Keratinocyte (primary cell): ENCODE data around the gene PDK4. TPM values are rescaled to one million over a fixed set of nuclear protein-coding genes. Genes with fewer than 3 reads are reported as not detected.

Experiments used
- DNase-seq: peaks from one replicate; pipeline ENCODE4 v3.0.0-alpha.2; 2011; ENCODE audit warnings: low read depth, missing footprints, low spot score
- FAIRE-seq: peaks from 2 replicates; lab custom pipeline; 2011; peaks lifted over from hg19 to GRCh38; lab: Jason Lieb, UNC
- H2AFZ ChIP-seq: 2 replicates; pipeline ENCODE4 v1.6.0; 2012; ENCODE audit warnings: low read length, control low read depth, inconsistent platforms; ENCODE audit not compliant: control insufficient read depth
- H3K27ac ChIP-seq: 2 replicates; pipeline ENCODE4 v1.5.1; 2011; ENCODE audit warnings: low read length; ENCODE audit not compliant: control insufficient read depth, insufficient read depth
- H3K27me3 ChIP-seq: 3 replicates; pipeline ENCODE4 v1.6.0; 2011; ENCODE audit warnings: low read length; ENCODE audit not compliant: control insufficient read depth, insufficient read depth; ENCODE audit errors: extremely low read depth
- H3K36me3 ChIP-seq, 2 experiments: 2 replicates in 1 of 2; 3 replicates in 1 of 2; pipeline ENCODE4 v1.5.1; 2011; ENCODE audit warnings: low read length in 2 of 2, mild to moderate bottlenecking in 1 of 2; ENCODE audit not compliant: control insufficient read depth in 2 of 2, insufficient read depth in 2 of 2; ENCODE audit errors: extremely low read depth in 1 of 2
- H3K4me1 ChIP-seq: 3 replicates; pipeline ENCODE4 v1.5.1; 2011; ENCODE audit warnings: low read length; ENCODE audit not compliant: control insufficient read depth, insufficient read depth; ENCODE audit errors: extremely low read depth
- H3K4me2 ChIP-seq: 3 replicates; pipeline ENCODE4 v1.6.0; 2011; ENCODE audit warnings: low read depth, low read length; ENCODE audit not compliant: control insufficient read depth, insufficient read depth; ENCODE audit errors: extremely low read depth
- H3K4me3 ChIP-seq, 3 experiments: fragments of 200-600 bp in 1 of 3; sonication (generic) in 1 of 3; 2 replicates in 2 of 3; 3 replicates in 1 of 3; pipeline ENCODE4 v1.5.1; 2011 to 2016; ENCODE audit warnings: low read length in 3 of 3, mild to moderate bottlenecking in 3 of 3, control low read depth in 2 of 3, inconsistent platforms in 1 of 3, low read depth in 1 of 3, mixed read lengths in 1 of 3, mixed run types in 1 of 3, moderate library complexity in 1 of 3; ENCODE audit not compliant: control insufficient read depth in 2 of 3, insufficient read depth in 2 of 3; ENCODE audit errors: extremely low read depth in 1 of 3
- H3K79me2 ChIP-seq: 2 replicates; pipeline ENCODE4 v1.6.0; 2012; ENCODE audit warnings: low read length; ENCODE audit not compliant: control insufficient read depth, insufficient read depth
- H3K9ac ChIP-seq: 3 replicates; pipeline ENCODE4 v1.6.0; 2011; ENCODE audit warnings: low read length; ENCODE audit not compliant: control insufficient read depth, insufficient read depth; ENCODE audit errors: extremely low read depth
- H3K9me1 ChIP-seq: 3 replicates; pipeline ENCODE4 v1.6.0; 2011; ENCODE audit warnings: low read length; ENCODE audit not compliant: control insufficient read depth, insufficient read depth; ENCODE audit errors: extremely low read depth
- H3K9me3 ChIP-seq: 2 replicates; pipeline ENCODE4 v1.5.1; 2012; ENCODE audit warnings: low read depth, low read length; ENCODE audit not compliant: control insufficient read depth
- H4K20me1 ChIP-seq: 3 replicates; pipeline ENCODE4 v1.6.0; 2011; ENCODE audit warnings: low read length; ENCODE audit not compliant: control insufficient read depth, insufficient read depth; ENCODE audit errors: extremely low read depth
- EZH2 ChIP-seq: IDR thresholded peaks from one replicate; pipeline ENCODE4 v1.6.1; 2012; ENCODE audit warnings: inconsistent platforms, mild to moderate bottlenecking, low read length, moderate library complexity
- dilution Hi-C: fragments of 300-500 bp; cut with MboI; formaldehyde crosslinking; loops from one replicate; pipeline ENCODE4 v1.7.0; 2020; ENCODE audit warnings: low sequenced_read_pairs; ENCODE audit not compliant: extremely low pct_ligation_motif_present
- polyA plus RNA-seq, 5 experiments: library from polyadenylated mRNA; depleted of rRNA in 3 of 5; stranded (reverse) in 3 of 5; stranded (forward) in 1 of 5; unstranded in 1 of 5; fragments of >200 nt; gene quantifications; 1 replicate in 1 of 5; 2 replicates in 3 of 5; 3 replicates in 1 of 5; pipeline versions ENCODE4 v1.2.1 to v1.2.3, GENCODE V29; 2011 to 2012; ENCODE audit warnings: missing spikeins in 2 of 5, low read depth in 1 of 5, low replicate concordance in 1 of 5
- TF ChIP-seq, protein P1 (sequence below), 3 experiments: IDR thresholded peaks in 1 of 3; conservative IDR thresholded peaks in 1 of 3; optimal IDR thresholded peaks in 1 of 3; 2 replicates in 2 of 3; 3 replicates in 1 of 3; pipeline versions ENCODE3 to v1.5.1; 2011; ENCODE audit warnings: low read length in 3 of 3, mild to moderate bottlenecking in 3 of 3, moderate library complexity in 2 of 3, control low read depth in 1 of 3, inconsistent platforms in 1 of 3; ENCODE audit not compliant: insufficient read depth in 2 of 3; ENCODE audit errors: extremely low read depth in 1 of 3

Gene PDK4
- polyA plus RNA-seq, 1 donor (not counting 4 experiments of a cell fraction or from before 2014, with no cell fraction given), result not detected

DNA sequence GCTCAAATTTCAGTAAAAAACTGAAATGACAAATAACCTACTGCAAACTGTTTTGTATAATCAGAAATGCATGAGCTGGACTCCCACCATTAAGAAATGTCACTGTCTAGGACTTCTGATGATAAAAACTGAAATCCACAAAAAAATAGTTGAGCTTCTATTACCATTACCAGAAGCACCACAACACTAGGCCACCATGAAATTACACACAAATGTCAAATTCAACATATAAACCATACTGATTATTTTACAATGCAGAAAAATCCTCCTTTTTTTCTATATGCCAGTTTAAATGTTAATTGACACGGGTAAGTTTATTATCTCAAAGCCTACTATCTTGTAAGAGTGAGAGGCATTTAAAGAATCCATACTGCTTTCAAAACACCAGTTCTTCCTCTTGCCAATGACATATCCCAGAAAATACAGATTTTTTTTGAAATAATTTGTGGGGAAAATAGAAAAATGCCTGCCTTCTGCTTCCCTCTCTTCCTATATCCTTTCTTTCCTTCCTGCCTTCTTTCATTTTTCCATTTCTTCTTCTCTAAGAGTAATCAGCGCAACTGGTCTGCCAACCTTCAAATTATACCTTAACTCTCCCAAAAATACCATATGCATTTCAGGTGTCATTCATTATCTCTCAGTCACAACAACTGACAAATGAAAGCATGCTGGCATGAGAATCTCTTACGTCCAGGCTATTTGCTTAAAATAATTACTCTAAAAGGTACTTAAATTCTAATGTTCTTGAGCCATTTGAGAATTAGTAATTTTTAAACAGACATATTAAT is 12.3 kb downstream of the PDK4 start:
- Histone ChIP-seq H3K36me3 (no peaks in the 10 kb centered on the region), H3K27ac (no peak overlapping the region), H4K20me1 (no peaks in the 10 kb centered on the region), H3K79me2 (no peaks in the 10 kb centered on the region), H3K4me2 (no peak overlapping the region), H3K27me3 (no peaks in the 10 kb centered on the region), H3K4me3 (no peak overlapping the region), H2AFZ (no peak overlapping the region), H3K9ac (no peak overlapping the region), H3K9me1 (no peaks in the 10 kb centered on the region), H3K4me1 (no peaks in the 10 kb centered on the region), H3K9me3 (no peaks in the 10 kb centered on the region)
- no peak for DNase-seq
- FAIRE-seq, result no peak
- TF ChIP-seq, protein P1, sequence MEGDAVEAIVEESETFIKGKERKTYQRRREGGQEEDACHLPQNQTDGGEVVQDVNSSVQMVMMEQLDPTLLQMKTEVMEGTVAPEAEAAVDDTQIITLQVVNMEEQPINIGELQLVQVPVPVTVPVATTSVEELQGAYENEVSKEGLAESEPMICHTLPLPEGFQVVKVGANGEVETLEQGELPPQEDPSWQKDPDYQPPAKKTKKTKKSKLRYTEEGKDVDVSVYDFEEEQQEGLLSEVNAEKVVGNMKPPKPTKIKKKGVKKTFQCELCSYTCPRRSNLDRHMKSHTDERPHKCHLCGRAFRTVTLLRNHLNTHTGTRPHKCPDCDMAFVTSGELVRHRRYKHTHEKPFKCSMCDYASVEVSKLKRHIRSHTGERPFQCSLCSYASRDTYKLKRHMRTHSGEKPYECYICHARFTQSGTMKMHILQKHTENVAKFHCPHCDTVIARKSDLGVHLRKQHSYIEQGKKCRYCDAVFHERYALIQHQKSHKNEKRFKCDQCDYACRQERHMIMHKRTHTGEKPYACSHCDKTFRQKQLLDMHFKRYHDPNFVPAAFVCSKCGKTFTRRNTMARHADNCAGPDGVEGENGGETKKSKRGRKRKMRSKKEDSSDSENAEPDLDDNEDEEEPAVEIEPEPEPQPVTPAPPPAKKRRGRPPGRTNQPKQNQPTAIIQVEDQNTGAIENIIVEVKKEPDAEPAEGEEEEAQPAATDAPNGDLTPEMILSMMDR (optimal IDR thresholded peaks at IDR 0.05 in 1 of 3, IDR thresholded peaks at IDR 0.05 in 1 of 3, conservative IDR thresholded peaks at IDR 0.05 in 1 of 3; ENCODE audit: extremely low read depth in 1 of 3, insufficient read depth in 2 of 3, low read length in 3 of 3), result no peak
- no peak for TF ChIP-seq EZH2
- dilution Hi-C loops, result no loop called here

DNA sequence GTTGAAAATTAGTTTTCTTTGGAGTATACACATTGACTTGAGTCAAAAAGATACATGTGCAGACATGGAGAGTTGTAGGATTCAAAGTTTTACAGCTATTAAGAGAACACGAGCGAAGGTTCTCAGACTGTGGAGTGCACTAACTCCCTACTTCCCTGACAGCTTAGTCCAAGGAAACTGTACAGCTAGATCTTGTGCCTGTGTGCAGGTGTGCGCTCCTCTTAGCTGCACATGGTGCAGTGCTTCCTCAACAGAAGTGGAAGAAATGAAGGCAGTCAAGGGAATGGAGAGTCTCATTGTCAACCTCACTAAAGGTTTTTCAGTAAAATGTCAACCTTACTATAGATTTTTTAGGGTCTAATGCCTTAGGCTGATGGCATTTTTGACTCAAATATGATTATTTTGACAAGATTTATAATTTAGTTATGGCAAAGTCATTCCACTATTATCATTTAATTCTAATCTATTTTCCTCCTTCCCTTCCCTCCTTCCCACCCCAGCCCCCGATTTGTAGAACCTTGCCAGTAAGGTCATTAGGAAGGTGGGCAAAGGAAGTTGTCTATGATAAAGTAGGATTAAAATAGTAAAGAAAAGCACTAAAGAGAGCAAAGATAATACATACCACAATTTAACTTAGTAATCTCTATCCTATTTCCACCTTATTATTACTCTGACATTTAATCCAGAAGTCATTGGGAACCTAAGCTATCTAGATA is 13.6 kb downstream of the PDK4 start:
- no peak for TF ChIP-seq EZH2
- TF ChIP-seq, protein P1 (optimal IDR thresholded peaks at IDR 0.05 in 1 of 3, IDR thresholded peaks at IDR 0.05 in 1 of 3, conservative IDR thresholded peaks at IDR 0.05 in 1 of 3; ENCODE audit: extremely low read depth in 1 of 3, insufficient read depth in 2 of 3, low read length in 3 of 3), result no peak
- H3K79me2 ChIP-seq, result no peaks in the 10 kb centered on the region
- no peaks in the 10 kb centered on the region for H3K9me1 ChIP-seq
- no peaks in the 10 kb centered on the region for H4K20me1 ChIP-seq
- no peaks in the 10 kb centered on the region for H3K9me3 ChIP-seq
- H3K4me1 ChIP-seq, result no peaks in the 10 kb centered on the region
- no peak for DNase-seq
- H2AFZ ChIP-seq, result no peak overlapping the region
- no peak overlapping the region for H3K4me2 ChIP-seq
- H3K4me3 ChIP-seq, result no peak overlapping the region
- no peak overlapping the region for H3K9ac ChIP-seq
- no peaks in the 10 kb centered on the region for H3K36me3 ChIP-seq
- H3K27me3 ChIP-seq, result no peaks in the 10 kb centered on the region
- FAIRE-seq, result no peak
- dilution Hi-C loops, result no loop called here
- no peak overlapping the region for H3K27ac ChIP-seq
